Tibial artery (tissue), 4 donors: Measurements from ENCODE around the gene INCA1.

Experiments
- DNase-seq, 2 donors: peaks; one replicate each; pipeline ENCODE4 v3.0.0-alpha.2; 2019
- H3K27ac ChIP-seq, 2 donors: fragments of 200-600 bp; sonication (generic) in 1 of 2; 1 replicate in 1 of 2; 2 replicates in 1 of 2; pipeline ENCODE4 v1.5.1; 2018 to 2019; ENCODE audit warnings: mild to moderate bottlenecking in 1 of 2
- H3K27me3 ChIP-seq, 2 donors: fragments of 200-600 bp; sonication (generic) in 1 of 2; one replicate each; pipeline versions ENCODE4 v1.5.1 to v1.6.0; 2016 to 2019
- H3K36me3 ChIP-seq, 3 donors: fragments of 200-600 bp; sonication (generic) in 2 of 3; one replicate each; pipeline ENCODE4 v1.5.1; 2016 to 2019; ENCODE audit warnings: mild to moderate bottlenecking in 2 of 3
- H3K4me1 ChIP-seq, 4 donors: fragments of 200-600 bp; sonication (generic) in 2 of 4; 1 replicate in 3 of 4; 2 replicates in 1 of 4; pipeline ENCODE4 v1.5.1; 2016 to 2019
- H3K4me3 ChIP-seq, 2 donors: fragments of 200-600 bp; sonication (generic) in 1 of 2; 1 replicate in 1 of 2; 2 replicates in 1 of 2; pipeline ENCODE4 v1.5.1; 2018 to 2019; ENCODE audit warnings: mild to moderate bottlenecking in 2 of 2
- H3K9me3 ChIP-seq, 3 donors: fragments of 200-600 bp; sonication (generic) in 1 of 3; one replicate each; pipeline ENCODE4 v1.5.1; 2016 to 2019
- intact Hi-C: fragments of 100-400 bp; cut with DNase I; formaldehyde crosslinking; loops from one replicate; pipeline ENCODE4 v1.15.0; 2023; ENCODE audit warnings: low total_unique reads
- TF ChIP-seq, protein P1 (sequence below), 2 experiments: fragments of 200-600 bp in 1 of 2; fragments of 450-650 bp in 1 of 2; IDR thresholded peaks; one replicate each; pipeline ENCODE4 v1.5.1; 2017 to 2019; ENCODE audit warnings: antibody characterized with exemption in 2 of 2, mild to moderate bottlenecking in 1 of 2, moderate library complexity in 1 of 2

The INCA1 gene

DNA sequence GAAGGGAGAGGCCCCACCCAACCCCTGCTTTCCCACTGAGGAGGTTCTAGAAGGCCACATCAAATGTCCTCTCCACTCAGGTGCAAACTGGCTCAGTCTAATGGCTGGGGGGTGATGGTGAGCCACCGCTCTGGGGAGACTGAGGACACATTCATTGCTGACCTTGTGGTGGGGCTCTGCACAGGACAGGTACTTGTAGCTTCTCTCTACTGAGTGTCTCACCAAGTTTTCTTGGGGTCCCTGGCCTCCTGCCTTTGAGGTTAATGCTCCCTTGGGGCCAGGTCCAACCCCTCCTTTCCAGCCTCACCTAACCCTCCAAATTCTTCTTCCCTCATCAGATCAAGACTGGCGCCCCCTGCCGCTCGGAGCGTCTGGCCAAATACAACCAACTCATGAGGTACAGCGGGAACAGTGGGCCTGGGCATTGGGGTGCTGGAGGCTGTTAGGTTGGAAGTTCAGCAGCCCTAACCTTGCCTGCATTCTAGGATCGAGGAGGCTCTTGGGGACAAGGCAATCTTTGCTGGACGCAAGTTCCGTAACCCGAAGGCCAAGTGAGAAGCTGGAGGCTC lies 40.7 kb downstream of the INCA1 start:
- Histone ChIP-seq H3K4me1 (peaks cover 0 to 18% (median 8%) of the 10 kb centered on the region in 4 donors), H3K9me3 (no peaks in the 10 kb centered on the region), H3K36me3 (peaks cover 24 to 36% (median 29%) of the 10 kb centered on the region in 3 donors)

DNA sequence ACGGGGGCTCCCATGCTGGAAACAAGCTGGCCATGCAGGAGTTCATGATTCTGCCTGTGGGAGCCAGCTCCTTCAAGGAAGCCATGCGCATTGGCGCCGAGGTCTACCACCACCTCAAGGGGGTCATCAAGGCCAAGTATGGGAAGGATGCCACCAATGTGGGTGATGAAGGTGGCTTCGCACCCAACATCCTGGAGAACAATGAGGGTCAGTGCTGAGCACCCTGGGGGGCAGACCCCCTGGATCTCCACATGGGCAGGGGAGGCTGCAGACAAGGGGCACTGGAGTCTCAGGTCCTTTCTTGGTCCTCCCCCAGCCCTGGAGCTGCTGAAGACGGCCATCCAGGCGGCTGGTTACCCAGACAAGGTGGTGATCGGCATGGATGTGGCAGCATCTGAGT lies 42.2 kb downstream of the INCA1 start:
- Histone ChIP-seq H3K27ac (no peak overlapping the region), H3K4me1 (peaks cover 0 to 31% (median 17%) of the 10 kb centered on the region in 4 donors), H3K27me3 (no peaks in the 10 kb centered on the region), H3K9me3 (no peaks in the 10 kb centered on the region), H3K4me3 (no peak overlapping the region), H3K36me3 (peaks cover 18 to 22% (median 22%) of the 10 kb centered on the region in 3 donors)
- TF ChIP-seq, protein P1, sequence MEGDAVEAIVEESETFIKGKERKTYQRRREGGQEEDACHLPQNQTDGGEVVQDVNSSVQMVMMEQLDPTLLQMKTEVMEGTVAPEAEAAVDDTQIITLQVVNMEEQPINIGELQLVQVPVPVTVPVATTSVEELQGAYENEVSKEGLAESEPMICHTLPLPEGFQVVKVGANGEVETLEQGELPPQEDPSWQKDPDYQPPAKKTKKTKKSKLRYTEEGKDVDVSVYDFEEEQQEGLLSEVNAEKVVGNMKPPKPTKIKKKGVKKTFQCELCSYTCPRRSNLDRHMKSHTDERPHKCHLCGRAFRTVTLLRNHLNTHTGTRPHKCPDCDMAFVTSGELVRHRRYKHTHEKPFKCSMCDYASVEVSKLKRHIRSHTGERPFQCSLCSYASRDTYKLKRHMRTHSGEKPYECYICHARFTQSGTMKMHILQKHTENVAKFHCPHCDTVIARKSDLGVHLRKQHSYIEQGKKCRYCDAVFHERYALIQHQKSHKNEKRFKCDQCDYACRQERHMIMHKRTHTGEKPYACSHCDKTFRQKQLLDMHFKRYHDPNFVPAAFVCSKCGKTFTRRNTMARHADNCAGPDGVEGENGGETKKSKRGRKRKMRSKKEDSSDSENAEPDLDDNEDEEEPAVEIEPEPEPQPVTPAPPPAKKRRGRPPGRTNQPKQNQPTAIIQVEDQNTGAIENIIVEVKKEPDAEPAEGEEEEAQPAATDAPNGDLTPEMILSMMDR (IDR thresholded peaks at IDR 0.05) = no peak
- intact Hi-C loops = no loop called here
- DNase-seq = no peak

More for the DNA sequence above, 40.7 kb downstream of the INCA1 start:
- Histone ChIP-seq H3K27ac (no peak overlapping the region), H3K4me3 (no peak overlapping the region), H3K27me3 (no peaks in the 10 kb centered on the region)
- TF ChIP-seq, protein P1 (IDR thresholded peaks at IDR 0.05) = no peak
- intact Hi-C loops = no loop called here
- DNase-seq = no peak

DNA sequence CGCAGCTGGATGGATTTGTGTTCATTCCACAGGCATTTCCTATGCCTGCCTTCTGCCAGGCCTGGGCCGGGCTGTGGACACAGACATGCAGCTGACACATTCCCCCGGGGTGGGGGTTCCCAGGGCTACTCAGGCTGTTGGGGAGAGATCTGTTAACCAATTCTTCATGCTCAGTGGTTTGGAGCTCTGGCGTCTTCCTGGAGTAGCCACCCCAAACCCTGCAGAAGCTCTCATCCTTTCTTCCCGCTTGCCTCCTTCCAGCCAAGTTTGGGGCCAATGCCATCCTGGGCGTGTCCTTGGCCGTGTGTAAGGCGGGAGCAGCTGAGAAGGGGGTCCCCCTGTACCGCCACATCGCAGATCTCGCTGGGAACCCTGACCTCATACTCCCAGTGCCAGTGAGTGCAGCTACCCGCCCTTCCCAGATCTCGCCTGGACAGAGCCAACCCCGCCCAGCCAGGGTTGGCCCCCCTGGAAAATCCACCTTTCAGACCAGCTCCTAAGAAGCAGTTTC lies 43.8 kb downstream of the INCA1 start:
- Histone ChIP-seq H3K27ac (peak overlapping the region; percentile 64 to 72), H3K4me3 (no peak overlapping the region), H3K9me3 (no peaks in the 10 kb centered on the region), H3K36me3 (peaks cover 2 to 9% (median 6%) of the 10 kb centered on the region in 3 donors), H3K4me1 (peaks cover 0 to 34% (median 19%) of the 10 kb centered on the region in 4 donors), H3K27me3 (no peaks in the 10 kb centered on the region)
- no peak for DNase-seq
- intact Hi-C loops = no loop called here
- TF ChIP-seq, protein P1 (IDR thresholded peaks at IDR 0.05) = no peak

DNA sequence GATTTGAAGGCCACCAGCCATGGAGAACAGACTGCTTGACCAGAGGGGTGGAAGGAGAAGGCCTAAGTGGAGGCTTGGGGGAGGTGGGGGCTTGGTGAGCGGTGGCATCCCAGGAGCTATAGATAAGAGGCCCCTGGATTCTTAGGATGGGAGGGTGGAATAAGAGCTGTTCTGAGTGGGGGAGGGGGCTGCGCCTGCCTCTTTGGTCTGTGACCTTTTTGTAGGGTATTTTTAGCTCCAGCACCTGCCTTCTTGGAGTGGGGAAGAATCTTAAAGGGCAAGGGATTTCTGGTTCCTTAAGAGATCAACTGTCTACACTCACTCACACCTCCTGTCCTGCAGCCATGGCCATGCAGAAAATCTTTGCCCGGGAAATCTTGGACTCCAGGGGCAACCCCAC lies 45.8 kb downstream of the INCA1 start:
- Histone ChIP-seq H3K36me3 (peaks cover 2 to 7% (median 3%) of the 10 kb centered on the region in 3 donors), H3K27me3 (no peaks in the 10 kb centered on the region), H3K9me3 (no peaks in the 10 kb centered on the region), H3K4me3 (no peak overlapping the region), H3K4me1 (peaks cover 0 to 37% (median 24%) of the 10 kb centered on the region in 4 donors), H3K27ac (no peak overlapping the region)
- no peak for DNase-seq
- TF ChIP-seq, protein P1 (IDR thresholded peaks at IDR 0.05) = no peak
- intact Hi-C loops = no loop called here

DNA sequence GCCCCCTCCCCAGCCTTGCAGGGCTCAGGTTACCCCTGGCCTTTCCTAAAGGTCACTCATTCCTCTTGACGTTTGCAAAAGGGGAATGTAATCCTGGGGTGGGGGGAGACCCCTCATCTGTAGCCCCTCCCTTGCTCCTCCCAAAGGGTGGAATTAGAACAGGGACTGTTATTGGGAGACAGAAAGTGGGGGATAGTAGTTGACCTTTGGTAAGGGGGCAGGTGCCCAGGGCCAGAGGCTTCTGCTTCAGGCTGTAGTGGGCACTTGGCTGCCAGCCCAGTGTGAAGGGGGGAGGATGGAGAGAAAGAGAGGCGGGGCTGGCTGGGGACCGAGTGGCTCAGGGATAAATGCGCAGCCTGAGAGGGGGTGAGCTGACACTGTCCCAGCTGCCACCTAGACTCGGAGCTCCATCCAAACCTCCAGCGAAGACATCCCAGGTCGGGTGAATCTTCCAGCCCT lies 46.5 kb downstream of the INCA1 start, which contains the start of gene ENO3:
TSS of gene ENO3 (plus strand) at position 374 of the 459 bp plus-strand sequence. CDS start 711 bp downstream, outside the sequence.
- intact Hi-C loops = no loop called here
- Histone ChIP-seq H3K27me3 (no peaks in the 10 kb centered on the region), H3K27ac (peak within 1 kb of the TSS; percentile 95 to 99), H3K4me1 (peaks cover 3 to 44% (median 31%) of the 10 kb centered on the region in 4 donors), H3K4me3 (peak within 1 kb of the TSS; percentile 93 to 100), H3K9me3 (no peaks in the 10 kb centered on the region), H3K36me3 (peaks cover 9 to 14% (median 10%) of the 10 kb centered on the region in 3 donors)
- DNase-seq = no peak
- TF ChIP-seq, protein P1 (IDR thresholded peaks at IDR 0.05) = no peak
